ENCODE measurements around the gene C14orf119.

Gene C14orf119

DNA sequence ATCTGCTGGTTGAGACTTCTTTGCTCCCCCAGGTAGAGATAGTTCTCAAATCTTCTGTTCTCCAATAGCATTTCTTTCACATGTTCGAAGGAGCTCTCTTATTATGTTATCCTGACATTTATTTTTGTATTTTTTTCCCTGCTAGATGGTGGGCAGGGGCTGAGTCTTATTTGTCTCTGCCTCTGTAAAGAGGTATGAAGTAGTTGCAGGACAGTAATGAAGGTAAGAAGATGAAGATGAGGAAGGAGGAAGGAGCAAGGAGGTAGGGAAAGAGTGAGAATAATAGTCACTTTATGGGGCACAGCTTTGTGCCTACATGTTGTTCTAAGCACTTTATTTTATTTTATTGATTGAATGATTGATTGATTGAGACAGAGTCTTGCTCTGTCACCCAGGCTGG lies 14.5 kb downstream of the C14orf119 start:
- no peak for DNase-seq (ENCODE audit: low read depth)

DNA sequence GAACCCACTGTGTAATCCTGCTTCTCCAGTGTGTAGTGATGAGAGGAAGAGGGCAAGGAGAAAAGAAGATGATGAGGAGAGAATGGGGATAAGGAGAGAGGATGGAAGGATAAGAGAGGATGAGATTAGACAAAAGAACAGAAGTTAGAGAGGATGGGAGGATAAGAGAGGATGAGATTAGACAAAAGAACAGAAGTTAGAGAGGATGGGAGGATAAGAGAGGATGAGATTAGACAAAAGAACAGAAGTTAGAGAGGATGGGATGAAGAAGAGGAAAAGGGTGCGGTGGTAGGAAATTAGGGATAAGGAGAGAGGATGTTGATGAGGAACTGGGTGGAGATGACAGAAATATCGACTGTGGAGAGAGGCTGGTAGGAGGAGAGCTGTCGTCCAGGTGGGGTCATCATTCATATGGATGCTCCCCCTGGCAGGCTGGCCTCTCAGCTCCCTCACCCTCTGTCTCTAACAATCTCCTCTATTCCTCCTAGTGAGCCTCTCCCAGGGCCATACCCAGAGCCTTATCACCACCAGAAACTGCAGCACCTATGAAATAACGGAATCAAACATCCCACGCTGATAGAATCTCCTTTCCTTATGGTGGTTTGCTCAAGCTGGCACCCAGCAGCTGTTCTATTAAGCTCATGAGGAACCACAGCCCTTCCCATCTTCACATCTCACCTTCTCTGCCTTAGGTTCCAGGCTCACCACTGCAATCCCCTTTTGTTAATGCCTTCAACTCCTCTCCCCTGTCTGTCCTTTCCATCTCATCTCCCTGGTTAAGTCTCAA lies 15.5 kb downstream of the C14orf119 start:
- no peak for DNase-seq (ENCODE audit: low read depth)

DNA sequence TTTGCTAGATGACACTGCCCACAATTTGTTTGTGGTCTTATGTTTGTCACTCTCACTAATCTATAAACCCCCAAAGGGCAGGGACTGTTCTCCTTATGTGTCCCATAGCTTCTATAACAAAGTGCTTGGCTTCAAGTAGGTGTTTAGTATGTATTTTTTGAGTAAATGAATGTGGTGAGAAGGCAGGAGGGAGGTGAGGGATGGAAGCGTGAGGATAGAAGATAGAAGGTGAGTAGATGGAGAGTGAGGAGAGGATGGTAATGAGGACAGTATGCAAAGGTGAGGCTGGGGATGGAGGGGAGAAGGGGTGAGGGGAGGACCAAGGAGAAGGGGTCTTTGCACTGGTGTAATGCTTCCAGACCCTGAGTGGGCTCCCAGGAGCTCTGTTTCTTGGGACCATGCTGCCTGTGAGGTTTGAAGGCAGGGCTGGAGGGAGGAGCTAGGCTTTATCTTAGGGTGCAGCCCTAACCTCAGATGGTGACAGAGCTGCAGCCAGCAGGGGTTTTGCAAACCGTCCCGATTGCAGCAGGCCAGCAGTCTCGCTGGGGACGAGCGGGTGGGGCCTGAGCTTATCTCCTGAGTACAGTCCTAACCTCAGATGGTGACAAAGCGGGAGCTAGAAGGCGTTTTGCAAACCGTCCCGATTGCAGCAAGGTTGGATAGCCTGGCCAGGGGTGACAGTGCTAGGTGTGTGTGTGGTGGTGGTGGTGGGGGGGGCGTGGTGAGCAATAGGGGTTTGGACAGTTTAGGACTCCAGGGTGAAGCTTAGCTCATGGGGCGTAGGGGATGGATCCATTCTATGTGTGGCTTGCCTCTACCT lies 17.3 kb downstream of the C14orf119 start:
- no peak for DNase-seq (ENCODE audit: low read depth)

DNA sequence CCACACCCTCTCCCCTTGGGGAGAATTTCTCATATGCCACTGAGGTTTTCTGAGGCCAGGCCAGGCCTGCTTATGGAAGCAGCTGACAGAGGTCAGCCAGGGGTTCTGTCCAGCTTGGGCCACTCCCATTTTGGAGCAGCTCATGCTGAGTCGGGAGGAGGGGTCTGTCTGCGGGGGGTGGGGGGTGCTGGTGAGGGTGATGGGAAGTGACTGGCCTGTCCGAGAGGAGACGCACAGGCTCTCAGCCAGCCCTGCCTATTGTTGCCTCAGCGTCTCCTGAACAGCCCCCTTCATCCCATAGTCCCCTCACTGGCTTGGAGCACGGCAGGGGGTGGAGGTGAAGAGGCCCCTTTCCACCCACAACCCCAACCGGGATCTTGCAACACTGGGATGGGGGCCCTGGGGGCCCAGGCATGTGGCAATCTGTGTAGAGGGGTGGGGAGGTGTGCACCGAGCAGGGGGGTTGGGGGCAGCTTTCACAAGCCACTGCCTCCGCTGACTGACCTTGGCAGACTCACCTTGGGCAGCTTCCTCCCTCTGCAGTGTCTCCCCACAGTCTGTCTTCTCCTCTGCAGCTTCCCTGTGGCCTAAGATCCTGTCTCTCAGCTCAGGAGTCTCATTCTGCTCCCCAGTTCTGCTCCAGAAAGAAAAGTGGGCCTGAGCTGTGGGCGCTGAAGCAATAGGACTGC lies 18.3 kb downstream of the C14orf119 start:
- peak; percentile 40 for DNase-seq (ENCODE audit: low read depth)

DNA sequence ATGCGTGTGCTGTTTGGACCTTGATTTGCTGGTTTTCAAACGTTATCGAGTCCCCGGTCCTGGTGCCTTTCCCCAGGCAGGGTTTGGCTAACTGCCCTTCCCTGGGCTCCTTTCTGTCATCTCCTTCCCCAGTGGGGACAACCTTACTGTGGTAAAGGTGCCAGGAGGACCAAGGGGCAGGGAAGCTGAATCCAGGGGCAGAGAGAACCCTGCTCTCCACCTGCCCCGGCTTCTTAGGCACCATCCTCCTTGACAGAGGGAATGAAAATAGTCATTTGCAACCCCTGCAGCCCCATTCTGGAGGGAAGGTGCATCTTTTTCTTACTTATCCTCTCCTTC lies 18.8 kb downstream of the C14orf119 start:
- DNase-seq (ENCODE audit: low read depth): no peak

DNA sequence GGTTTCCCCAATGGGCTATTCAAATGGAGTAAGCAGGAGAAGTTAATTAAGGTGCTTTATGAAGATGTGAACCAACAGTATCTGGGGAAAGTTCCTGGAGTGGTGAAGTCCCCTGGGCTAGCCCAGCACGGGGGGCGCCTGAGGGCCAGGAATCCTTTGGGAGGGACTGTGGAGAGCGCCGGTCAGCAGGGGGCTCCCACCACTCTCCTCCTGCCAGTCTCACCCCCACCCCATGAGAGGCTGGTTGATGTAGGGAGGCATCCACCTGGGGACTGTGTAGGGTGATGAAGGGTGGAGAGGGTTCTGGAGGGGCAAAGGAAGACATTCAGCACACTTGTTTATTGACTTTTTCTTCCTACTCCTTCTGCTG lies 19.3 kb downstream of the C14orf119 start:
- DNase-seq (ENCODE audit: low read depth): no peak

DNA sequence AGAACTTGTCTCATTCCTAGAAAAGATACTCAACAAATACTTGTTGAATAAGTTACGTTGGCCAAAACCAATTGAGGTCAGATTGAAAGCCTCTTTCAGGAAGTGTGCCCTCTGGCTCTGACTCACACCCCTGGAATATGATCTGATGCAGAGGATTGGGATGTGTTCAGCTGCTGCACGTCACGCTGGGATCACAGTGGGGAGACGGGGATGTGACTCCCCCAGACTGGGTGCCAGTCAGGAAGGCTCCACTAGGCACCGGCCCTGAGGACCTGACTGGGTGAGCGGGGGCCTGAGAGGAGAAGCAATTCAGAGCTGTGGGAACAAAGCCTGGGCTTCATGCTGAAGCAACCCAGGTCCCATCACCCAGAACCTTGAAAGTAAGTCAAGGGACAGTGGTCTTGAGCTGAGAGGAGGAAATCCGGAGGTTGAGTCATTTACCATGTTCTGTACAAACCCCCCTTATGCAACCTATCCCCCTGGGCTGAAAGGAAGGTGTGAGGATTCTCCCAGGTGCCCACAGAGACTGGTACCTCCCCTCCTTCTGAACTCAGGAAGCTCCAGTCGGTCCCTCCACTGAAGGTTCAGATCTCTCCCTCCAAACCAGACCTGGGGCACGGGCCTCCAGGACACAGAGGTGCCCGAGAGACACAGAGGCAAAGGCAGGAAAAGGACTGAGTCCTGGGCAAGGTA lies 19.9 kb downstream of the C14orf119 start:
- peak; percentile 97 for DNase-seq (ENCODE audit: low read depth)

DNA sequence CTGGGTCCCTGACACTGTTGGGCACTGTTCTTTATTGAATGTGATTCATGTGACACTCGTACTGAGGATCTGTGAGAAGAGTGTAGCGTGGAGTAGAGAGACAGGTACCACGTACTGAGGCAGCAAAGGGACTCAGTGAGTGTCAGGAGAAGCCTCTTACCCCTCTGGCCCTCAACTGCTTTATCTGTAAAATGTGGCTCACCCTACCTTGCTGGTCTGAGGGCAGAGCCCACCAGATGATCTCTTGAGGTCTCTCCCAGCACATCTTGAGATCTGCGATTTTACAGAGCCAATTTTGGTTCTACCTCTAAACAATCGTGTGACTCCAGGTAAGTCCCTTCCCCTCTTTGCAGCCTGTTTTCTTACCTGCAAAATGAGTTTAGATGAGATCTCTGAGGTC lies 20.6 kb downstream of the C14orf119 start:
- no peak for DNase-seq (ENCODE audit: low read depth)

DNA sequence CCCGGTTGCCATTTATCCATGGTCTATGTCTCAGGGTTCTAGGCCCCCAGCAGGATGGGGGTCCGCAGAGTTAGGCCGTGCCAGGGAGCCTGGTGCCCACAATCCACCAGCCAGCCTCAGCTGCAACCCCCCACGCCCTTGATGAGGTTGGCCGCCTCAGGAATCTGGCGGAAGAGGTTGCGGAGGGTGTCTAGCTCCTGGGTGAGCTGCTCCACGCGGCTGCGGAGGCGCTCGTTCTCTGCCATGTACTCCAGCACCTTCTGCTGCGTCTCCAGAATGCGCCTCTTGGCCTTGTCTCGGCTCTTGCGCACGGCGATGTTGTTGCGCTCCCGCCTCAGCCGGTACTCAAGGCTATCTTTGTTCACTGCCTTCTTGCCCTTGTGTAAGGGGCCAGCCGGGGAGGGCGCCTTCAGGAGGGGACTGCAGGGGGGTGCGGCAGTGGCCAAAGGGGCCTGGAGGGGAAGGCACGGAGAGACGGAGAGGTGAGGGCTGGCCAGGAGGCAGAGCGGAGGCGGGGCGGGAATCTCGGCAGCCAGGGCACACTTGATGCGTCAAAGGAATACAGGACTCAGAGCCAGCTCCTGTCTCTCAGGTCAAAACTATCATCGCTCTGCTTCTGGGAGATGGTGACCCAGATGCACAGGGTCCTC lies 22.2 kb downstream of the C14orf119 start:
- no peak for DNase-seq (ENCODE audit: low read depth)

DNA sequence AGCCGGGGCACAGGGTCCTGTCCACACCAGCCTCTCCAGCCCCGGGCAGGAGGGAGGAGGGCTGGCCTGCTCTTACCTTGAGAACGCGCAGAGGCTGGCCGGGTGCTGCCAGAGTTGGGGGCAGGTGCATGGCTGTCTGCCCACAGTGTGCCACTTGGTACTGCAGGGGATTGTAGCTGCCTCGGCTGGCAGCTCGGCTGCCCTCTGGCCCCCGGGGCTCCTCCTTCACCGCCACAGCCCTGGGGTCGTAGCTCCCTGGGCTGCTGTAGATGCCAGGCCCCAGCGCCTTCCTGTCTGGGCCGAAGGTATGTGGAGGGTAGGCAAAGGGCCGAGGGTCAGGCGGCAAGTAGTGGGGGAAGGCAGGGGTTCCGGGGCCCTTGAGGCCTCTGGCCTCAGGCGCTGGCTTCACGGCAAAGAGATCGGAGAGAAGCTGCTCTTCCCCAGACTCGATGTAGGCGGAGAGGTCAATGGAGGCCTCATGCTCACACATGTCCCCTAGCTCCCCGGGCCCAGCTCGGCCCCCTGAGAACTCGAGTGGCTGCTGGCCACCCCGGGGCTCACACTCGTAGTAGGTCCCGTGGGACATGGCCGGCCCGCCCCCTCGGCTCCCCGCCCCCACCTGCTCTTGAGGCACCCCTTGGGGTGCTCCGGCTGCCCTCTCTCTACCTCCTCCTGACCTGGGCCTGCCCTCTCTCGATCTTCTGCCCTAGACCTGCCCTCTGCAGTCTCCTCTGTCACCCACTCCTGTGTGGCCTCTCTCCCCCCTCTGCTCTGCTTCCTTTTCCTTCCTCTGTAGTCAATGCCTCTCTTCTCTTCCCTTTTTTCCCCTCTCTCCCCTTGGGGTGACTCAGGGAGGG lies 23.4 kb downstream of the C14orf119 start, which contains the start of gene CEBPE:
CEBPE (minus strand) TSS at position 750 of the 857 bp plus-strand sequence; CDS start at position 586, 164 bp downstream.
- no peak for DNase-seq (ENCODE audit: low read depth)

DNA sequence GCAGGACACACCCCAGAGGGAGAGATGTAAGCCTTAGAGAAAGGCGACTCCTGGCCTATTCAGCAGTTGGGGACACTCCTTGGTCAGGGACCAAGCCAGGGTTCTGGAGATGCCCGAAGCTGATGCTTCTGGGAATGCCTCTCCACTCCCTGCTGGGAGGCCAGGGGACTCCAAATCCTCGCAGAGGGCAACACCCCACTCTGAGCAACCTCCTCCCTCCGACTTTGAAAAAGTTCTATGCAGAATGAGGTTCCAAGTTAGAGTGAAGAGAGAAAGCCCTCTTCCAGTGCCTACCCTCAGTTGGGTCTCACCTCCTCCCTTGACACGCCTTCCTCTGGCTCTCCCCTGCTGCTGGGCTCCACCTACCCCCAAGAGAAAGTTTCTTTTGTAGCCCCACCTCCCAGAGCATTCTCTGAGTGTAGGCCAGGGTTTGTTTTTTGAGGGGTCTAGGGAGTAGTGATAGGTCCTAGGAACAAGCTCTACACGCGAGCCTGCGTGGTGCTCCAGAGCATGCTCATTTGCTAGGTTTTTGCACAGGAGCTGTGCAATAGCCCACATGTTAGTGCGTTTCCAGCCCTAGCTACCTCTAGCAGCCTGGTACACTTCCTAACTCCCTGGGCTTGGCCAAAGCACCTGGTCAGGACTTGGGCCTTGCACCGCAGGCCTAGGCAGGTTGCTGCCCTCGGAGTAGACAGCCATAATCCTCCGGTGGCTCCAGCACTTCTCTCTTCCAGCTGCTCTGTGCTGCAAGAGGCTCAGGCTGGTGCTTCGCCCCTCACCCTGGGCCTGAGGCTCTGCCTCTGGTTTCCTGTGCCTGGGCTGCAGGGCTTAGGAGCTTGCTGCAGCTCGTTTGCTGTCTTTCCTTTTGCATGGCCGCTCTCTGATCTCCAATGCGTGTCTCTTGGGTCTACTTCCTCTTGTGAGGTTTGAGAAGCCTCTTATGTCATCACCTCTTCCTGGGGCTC lies 24.3 kb downstream of the C14orf119 start:
- no peak for DNase-seq (ENCODE audit: low read depth)

DNA sequence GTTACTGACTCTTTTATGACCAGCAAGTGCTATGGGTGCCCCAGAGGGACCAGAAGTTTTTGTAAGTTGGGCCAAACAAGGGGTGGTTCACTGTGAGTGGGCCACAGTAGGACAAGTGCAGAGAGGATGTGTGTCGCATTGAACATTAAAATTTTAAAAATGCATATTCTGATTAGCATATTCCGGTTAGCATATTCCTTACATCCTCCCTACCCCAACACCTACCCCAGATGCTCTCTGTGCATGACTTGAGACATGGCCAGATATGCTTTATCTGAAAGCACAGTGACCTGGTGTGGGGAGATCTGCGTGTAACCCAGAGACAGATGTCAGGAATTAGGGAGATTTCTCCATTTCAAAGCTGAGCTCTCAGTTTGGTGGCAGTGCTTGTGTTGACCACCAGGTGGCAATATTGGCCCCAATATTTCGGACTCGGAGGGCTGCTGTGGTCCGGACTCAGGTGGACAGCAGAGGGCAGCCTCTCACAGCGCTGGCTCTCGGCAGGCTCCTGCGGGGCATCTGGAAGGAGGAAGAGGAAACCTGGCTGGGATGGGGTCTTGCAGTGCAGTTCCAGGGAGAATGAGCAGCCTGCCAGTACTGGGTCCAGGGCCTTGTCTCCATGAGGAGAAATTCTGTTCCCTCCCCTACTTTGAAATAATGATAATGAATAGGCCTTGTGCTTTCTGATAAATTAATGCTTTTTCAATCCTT lies 25.4 kb downstream of the C14orf119 start:
- peak; percentile 80 for DNase-seq (ENCODE audit: low read depth)

DNA sequence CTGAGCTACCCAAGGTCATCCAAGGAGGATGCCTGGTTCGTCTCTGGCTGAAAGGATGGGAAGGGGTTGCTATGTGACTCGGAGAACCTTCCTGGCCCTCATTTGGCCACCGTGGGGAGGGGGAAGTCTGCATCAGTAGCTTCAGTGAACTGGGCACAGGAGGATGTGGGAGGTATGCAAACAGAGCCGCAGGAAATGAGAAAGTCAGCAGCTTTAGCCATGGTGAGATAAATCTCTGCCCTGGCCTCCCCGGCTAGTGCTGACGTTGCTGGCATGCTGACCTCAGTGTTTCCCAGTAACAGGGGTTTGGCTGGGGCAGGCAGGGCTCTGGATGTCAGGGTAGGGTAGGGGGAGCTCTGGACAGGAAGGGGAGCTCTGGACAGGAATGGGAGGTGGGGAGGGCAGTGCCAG lies 26.1 kb downstream of the C14orf119 start:
- peak; percentile 82 for DNase-seq (ENCODE audit: low read depth)

DNA sequence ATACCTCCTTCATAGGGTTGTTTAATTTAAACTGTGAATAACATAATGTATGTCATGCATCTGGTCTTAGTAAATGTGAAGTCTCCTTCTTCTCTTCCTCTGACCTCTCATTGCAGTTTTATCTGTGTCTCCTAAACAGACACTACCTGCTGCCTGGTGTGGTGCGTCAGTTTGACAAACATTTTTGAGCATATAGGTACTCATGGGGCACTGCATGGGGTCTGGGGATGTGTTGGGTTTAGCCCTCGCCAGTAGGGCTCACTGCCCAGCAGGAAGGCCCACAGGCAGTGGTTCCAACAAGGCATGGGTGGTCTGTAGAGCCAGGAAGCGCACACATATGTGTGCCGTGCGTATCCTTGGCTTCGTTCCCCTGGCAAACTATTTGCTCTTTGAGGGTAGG lies 26.8 kb downstream of the C14orf119 start:
- DNase-seq (ENCODE audit: low read depth): no peak

DNA sequence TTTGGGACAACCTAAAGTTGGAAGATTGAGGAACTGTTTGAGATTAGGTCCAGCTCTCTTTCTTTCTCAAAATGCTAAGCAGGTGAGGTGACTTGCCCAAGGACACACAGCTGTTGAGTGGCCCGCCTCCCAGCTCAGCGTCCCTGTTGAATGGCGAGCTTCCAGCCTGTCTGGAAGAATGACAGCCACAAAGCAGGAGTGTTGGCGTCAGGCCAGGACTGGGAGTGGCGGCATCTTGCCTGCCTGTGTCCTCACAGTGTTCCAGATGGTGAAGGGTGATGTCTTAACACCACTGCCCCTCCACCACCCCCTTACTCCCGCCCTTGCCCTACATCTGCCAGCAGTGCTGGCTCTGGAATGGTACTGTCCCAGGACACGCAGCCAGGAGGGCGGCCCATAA lies 28.1 kb downstream of the C14orf119 start:
- no peak for DNase-seq (ENCODE audit: low read depth)

DNA sequence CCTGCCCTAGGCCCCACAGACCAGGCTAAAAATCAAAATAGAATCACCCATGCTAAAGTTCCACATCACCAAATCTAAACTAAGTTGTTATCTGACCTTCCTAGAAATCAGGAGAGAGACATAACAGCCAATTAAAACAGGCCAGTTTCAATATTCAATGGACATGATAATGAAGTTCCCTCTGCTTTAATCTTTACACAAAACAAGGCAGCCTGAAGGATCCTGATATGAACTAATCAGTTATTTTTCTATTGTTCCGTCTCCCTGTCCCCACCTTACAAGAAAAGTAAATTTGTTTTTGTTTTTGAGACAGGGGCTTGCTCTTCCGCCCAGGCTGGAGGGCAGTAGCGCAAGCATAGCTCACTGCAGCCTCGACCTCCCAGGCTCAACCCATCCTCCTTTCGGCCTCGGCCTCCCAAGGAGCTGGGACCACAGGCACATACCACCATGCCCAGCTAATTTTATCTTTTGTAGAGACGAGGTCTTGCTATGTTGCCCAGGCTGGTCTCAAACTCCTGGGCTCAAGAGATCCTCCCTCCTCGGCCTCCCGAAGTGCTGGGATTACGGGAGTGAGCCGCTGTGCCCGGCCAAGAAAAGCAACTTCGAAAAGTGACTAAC lies 29.1 kb downstream of the C14orf119 start:
- no peak for DNase-seq (ENCODE audit: low read depth)

DNA sequence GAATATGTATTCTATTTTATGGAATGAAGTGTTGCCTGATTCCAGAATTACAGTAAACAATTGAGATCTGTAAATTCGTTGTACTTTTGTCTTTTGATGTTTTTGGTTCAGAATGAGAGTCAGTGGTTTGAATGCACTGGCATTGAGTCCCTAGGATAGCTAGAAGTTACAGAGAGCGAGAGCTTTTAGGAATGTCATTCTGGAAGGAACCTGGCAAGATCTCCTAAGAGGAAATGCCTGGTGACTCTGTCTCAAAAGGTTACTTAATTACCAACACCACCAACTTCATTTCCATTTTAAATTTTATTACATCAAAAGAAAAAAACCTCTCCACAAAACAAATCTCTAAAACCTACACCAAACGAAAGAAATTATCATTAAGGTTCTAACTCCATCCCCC lies 29.7 kb downstream of the C14orf119 start:
- DNase-seq (ENCODE audit: low read depth): no peak

DNA sequence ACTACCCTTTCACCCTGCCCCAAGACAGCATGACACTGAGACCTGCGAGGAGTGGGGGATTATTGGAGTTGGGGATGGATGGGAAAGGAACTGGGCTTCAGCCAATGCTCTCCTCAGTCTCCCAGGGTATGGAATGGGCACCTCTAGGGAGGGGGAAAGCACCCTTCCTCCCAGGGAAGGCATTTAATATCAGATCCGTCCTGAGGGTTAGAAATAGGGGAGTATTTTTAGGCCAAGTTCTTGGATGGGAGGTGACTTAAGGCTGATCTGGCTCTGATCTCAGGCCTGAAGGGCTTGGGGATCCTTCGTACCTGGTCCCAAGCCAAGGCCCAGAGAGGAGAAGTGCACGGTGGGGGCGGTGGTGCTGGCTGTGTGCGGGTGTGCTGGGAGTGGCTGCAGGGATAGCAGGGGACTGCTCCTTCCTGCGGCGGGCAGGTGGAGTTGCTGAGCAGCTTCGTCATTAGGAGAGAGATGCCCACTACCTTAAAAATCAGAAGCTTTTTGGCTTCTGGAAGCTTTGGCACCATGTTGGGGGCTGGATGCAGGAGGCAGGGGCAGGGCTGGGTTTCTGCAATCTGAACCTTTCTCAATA lies 30.7 kb downstream of the C14orf119 start:
- DNase-seq (ENCODE audit: low read depth): no peak

Data from iris pigment epithelial cell (primary cell).